ENCODE results near the gene CHST8. TPM values are rescaled to one million over a fixed set of nuclear protein-coding genes. Genes with fewer than 3 reads are reported as not detected.

Gene CHST8
- total RNA-seq, 1 donor from 2014 or later, result 0.07 TPM

DNA sequence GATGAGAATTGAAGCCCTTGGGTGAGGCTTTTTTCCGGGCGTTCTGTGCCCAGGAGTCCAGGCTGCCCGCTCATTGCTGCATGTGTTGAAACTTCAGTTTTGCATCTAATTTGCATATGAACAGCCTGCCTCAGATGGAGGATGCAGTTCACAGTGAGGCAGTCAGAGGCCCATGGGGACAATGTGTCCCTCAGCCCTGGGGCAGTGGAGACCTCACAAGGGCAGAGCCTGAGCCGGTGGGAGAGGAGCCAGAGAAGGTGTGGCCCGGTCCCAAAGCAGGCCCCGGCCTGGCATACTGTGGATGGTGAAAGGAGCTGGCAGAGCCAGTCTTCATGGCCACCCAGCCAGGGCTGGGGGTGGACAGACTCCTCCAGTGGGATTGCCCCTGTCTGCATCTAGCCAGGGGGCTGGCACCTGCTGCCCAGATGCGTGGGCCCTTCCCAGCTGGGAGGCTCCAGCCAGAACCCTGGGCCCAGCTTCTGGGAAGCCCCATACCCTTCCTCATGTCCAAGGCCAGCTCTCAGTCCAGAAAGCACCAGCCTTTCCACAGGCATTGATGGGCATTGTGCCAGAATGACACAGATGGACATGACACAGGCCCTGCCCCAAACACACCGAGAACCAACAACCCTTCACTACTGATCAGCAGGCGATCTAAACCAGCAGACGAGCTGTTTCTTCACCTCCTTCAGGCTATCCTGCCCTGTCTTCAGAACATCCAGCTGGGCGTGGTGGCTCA lies 142.0 kb downstream of the CHST8 start:
- no peak for DNase-seq (ENCODE audit: low read depth, low spot score)

DNA sequence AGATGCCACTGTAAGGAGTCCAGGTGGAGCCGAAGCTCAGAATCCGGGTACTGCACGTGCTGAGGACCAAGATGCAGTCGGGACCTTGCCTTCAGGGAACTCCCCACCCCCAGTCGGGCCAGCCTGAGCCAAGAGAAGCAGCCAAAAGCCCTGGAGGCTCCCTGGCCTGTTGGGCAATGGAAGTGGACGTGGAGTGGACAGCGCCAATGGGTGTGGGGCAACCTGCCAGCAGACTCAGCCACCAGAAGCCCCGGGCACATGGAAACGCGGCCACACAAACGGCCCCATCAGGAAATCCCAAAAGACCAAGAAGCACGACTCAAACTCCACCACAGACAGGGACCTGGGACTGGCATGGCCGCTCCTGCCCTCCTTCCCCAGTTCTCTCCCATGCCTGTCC lies 144.9 kb downstream of the CHST8 start:
- no peak for DNase-seq (ENCODE audit: low read depth, low spot score)

DNA sequence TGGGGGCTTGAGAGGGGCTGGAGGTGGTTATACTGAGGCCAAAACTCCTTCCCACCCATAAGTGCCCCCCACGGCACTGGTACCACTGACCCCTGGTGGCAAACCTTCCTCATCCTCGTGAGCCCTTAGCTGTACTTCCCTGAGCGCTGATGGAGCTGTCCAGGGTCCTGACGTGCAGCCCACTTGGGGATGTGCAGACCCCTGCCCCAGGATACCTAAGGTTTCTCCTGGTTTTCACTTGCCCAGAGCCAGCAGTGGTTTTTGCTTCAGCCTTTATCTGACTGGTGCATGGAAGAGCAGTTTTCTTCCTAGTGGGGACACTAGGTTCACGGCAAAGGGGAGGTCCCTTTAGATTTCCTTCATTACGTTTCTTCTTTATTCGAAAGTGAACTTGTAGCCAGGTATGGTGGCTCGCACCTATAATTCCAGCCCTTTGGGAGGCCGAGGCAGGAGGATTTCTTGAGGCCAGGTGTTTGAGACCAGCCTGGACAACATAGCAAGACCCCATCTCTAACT lies 146.2 kb downstream of the CHST8 start:
- no peak for DNase-seq (ENCODE audit: low read depth, low spot score)

DNA sequence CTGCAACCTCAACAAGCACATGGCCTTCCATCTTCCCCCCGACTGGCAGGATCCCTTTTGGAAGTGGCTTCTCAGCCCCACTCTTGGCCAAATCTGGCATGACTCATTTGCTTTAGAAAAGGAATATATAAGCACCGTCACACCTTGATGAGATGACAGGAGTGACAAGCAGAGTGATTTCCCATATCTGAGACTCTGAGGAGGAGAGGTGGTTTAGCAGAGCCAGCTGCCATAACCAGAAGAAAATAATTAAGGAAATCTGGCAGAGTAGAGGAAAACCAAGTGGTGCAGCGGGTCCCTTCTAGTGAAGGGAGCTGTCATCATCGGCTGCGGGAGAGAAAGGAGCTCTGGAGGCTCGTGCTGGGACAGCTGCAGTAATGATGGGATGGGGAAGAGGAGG lies 147.5 kb downstream of the CHST8 start:
- DNase-seq (ENCODE audit: low read depth, low spot score), result no peak

DNA sequence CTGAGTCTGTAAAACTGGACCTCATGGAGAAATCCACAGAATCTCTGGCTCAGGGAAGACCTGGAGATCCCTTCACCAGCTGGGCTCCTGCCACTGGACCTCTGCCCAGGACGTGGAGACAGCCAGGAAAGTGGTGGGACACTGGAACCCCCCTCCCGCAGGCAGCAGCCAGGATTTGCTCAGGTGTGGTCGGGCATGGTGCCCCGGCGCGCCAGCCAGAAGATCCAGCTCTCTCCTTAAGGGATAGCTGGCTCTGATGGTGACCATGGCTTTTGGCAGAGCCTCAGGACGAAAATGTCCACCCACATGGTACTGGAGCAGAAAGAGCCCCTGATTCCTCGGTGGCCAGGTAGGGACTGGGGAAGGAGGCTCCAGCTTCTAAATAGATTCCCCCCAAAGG lies 148.4 kb downstream of the CHST8 start:
- no peak for DNase-seq (ENCODE audit: low read depth, low spot score)

DNA sequence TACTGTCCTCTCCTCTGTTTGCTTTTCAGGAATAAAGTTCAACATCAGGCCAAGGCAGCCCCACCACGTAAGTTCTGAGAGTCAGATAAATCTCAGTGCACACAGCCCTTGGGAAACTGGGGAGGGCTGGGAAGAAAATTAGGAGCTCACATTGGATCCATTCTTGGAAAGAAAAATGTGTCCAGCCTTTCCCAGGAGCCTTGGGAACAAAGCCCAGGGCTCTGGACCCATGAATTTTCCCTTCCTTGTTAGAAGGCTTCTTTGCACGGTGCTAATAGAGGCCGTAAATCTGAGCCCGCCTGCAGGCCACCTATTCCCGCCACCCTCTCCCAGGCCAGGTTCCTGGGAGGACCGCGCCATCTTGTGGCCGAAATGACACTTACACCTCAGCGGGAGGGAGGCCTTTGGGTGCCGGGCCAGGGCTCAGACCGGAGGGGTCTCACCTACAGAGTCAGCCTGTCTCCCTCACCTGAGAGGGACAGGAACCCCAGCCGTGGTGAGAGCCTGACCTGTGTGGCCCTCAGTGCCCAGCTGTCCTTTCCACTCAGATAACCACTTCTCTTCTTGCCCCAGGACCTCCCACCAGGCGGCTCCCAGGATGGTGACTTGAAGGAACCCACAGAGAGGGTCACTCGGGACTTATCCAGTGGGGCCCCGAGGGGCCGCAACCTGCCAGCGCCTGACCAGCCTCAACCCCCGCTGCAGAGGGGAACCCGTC lies 149.8 kb downstream of the CHST8 start:
- no peak for DNase-seq (ENCODE audit: low read depth, low spot score)

DNA sequence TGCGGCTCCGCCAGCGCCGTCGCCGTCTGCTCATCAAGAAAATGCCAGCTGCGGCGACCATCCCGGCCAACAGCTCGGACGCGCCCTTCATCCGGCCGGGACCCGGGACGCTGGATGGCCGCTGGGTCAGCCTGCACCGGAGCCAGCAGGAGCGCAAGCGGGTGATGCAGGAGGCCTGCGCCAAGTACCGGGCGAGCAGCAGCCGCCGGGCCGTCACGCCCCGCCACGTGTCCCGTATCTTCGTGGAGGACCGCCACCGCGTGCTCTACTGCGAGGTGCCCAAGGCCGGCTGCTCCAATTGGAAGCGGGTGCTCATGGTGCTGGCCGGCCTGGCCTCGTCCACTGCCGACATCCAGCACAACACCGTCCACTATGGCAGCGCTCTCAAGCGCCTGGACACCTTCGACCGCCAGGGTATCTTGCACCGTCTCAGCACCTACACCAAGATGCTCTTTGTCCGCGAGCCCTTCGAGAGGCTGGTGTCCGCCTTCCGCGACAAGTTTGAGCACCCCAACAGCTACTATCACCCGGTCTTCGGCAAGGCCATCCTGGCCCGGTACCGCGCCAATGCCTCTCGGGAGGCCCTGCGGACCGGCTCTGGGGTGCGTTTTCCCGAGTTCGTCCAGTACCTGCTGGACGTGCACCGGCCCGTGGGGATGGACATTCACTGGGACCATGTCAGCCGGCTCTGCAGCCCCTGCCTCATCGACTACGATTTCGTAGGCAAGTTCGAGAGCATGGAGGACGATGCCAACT lies 150.5 kb downstream of the CHST8 start:
- no peak for DNase-seq (ENCODE audit: low read depth, low spot score)

DNA sequence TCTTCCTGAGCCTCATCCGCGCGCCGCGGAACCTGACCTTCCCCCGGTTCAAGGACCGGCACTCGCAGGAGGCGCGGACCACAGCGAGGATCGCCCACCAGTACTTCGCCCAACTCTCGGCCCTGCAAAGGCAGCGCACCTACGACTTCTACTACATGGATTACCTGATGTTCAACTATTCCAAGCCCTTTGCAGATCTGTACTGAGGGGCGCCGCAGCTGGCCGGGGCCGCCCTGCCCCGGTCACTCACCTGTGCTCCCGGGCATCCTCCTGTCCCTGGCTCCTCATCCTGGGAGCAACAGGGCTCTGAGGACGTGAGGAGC lies 151.1 kb downstream of the CHST8 start:
- no peak for DNase-seq (ENCODE audit: low read depth, low spot score)

DNA sequence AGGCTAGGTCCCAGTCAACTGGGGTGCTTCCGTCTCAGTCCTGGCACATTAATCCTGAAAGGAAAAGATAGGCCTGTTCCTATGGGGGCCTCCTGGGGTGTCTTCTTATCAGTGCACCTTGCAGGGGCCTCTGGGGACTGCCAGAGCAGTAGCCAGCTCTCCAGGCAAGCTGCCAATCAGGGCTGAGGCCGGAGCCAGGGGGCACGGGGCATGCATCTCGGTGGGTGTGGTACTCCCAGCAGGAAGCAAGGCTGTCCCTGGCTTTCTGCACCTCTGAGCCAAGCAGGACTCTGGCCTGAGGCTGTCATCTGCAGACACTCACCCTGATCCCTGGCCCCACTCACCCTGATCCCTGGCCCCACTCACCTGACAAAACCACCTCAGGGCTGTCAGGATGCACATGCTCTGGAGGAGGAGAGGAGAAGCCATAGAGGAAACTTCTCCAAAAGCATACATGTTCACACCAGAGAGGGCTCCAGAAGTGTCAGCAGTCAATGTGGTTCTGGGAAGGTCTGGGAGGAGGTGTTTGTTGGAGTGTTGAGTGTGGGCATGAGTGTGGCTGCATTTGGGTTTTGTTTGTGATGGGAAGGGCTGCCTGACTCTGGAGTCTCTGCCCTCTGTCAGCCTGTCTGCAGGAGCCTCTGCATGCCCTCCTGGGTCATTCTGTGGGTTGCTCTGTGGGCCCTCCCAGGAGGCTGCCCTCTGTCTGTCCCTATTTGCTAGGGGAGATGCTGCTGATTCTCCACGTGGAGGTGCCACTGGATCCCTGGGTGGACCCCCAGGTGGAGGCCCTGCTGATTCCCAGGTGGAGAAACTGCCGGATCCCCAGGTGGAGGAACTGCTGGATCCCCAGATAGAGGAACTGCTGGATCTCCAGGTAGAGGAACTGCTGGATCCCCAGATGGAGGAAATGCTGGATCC lies 152.2 kb downstream of the CHST8 start:
- no peak for DNase-seq (ENCODE audit: low read depth, low spot score)

DNA sequence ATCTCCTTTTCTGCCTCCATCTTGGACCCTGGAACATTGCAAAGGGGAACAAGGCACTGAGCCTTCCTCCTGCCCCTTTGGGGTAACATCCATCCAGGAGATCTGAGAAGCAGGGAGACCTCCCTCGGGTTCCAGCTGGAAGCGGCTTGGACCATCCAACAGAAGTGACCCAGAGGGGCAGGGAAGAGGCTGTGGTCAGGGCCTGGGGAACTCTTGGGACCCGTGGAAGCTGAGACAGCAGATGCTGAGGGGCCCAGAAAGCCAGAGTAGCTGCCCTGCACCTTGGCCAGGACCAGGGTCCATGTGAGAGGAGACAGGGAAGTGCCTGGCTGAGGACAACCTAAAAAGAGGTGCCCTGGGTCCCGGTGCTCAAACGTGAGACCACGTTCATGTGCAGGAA lies 153.0 kb downstream of the CHST8 start:
- DNase-seq (ENCODE audit: low read depth, low spot score), result no peak

DNA sequence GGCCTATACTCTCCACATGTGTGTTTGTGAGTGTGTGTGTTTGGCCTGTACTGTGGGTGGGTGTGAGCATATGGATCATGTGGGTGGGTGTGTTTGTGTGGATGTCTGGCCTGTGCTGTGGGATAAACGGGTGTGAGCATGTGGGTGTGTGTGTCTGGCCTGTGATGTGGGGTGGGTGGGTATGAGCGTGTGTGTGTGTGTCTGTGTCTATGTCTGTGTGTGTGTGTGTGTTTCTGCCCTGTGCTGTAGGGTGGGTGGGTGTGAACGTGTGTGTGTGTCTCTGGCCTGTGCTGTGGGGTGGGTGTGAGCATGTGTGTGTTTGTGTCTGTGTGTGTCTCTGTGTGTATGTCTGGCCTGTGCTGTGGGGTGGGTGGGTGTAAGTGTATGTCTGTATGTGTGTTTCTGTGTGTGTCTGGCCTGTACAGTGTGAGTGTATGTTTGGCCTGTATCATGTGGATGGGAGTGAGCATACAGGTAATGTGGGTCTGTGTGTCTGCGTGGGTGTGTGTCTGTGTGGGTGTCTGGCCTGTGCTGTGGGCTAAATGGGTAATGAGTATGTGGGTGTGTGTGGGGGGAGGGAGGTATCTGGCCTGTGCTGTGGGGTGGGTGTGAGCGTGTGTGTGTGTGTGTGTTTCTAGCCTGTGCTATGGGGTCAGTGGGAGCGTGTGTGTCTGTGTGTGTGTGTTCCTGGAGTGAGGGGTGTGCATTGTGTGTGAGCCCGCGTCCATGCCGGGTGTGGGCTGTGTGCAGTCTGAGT lies 154.2 kb downstream of the CHST8 start:
- DNase-seq (ENCODE audit: low read depth, low spot score), result no peak

DNA sequence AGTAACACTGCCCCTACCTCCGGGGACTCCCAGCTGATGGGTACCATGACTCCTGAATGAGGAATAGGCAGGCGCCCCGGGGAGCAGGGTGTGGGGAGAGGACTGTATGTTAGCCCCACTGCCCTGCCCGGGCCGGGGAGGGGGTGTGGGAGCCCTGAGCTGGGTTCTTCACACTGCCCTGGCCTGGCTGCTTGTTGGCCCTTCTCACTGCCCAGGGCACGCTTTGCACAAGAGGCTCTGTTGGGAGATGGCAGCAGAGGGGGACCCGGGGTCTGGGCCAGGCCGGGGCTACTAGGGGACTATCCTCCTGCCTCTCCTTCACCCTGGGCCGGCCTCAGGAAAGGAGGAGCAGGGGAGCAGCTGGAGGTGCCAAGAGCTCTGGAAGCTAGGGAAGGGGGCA lies 155.6 kb downstream of the CHST8 start:
- DNase-seq (ENCODE audit: low read depth, low spot score), result no peak

DNA sequence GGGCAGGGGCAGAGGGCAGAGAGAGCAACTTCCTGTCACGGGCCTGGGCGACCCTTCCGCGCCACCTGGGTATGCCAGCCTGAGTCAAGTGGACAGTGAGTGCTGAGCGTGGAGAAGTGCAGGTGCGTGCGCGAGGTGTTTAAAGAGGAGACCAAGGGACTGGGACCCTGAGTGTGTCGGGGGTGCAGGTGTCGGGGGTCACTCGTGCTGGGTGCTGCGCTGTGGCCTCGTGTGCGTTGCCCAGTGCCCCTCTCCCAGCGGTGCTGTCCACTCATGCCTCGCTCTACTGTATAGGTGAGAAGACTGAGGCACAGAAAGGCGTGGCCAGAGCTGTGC lies 156.0 kb downstream of the CHST8 start:
- no peak for DNase-seq (ENCODE audit: low read depth, low spot score)

DNA sequence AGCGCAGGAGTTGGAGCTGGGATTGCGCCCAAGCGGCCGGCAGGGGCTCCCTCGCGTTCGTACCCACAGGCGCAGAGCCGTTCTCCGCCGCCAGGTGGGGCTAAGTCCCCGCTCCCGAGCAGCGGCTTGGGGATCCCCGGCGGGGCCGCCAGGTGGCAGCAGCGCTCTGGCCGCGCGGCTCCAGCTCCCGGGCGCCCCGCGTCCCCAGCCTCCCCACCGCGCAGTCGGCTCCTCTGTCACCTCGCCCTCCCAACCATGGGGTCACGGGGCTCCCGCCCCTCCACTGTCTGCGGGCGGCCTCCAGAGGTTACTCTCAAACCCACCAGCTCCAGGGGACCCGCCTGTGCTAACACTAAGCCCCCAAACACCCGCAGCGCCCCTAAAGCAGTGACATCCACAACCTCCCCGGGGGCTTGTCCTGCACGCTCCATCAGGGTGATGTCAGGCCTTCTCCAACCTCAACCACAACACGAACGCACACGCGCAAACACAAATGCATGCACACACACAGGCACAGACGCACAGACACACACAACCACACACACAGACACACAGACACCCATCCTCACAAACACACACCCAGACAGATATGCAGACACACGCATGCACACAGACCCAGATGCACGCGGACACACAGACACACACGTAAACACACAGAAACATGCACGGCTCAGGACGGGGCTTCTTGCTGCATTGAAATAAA lies 156.5 kb downstream of the CHST8 start:
- no peak for DNase-seq (ENCODE audit: low read depth, low spot score)

DNA sequence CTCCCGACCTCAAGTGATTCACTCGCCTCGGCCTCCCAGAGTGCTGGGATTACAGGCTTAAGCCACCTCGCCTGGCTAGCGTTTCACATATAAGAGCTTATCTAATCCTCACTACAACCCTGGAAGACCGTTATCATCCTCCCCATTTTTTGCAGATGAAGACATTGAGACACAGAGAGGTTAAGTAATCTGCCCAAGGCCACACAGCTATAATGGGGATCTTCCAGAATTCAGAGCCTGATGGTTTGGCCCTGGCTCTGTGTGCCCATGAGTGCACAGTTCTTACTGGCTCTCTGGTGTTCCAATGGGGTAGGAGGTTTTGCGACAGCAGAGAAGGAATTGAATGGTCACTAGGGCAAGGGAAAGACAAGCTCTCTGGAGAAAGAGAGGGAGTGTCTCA lies 158.1 kb downstream of the CHST8 start:
- no peak for DNase-seq (ENCODE audit: low read depth, low spot score)

DNA sequence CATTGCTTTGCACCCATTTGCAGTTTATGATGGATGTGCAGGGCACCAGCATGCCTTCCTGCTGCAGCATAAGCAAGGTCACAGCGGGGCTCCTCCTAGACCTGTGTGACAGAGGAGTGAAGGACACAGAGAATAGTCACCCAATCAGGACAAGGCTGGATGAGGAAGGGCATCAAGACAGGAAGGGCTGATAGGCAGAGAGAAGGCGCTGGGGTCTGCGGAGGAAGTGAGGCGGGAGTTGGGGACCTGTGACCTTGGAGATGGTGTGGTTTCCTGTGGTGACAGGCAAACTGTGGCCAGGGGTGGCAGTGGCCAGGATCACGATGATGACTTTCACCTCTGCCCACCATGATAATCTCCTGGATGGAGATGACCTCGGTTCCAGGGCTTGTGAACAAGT lies 158.5 kb downstream of the CHST8 start:
- DNase-seq (ENCODE audit: low read depth, low spot score), result no peak

DNA sequence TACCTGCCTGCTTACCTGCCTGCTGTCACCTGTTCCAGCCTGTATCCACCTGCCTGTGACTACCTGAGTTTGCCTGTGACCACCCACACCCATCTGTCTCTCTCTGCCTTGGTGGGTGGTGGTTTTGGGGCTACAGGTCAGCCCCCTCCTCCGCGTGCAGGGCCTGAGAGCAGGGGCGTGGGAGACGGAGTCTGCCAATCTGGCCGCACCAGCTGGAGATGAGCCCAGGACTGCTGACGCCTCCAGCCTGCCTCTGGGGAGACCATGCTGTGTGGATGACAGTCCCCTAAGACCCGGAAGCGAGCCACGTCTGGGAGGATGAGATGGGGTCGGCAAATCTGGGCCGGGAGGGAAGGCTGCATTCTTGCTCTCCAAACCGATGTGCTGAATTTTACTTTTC lies 159.0 kb downstream of the CHST8 start:
- DNase-seq (ENCODE audit: low read depth, low spot score), result no peak

DNA sequence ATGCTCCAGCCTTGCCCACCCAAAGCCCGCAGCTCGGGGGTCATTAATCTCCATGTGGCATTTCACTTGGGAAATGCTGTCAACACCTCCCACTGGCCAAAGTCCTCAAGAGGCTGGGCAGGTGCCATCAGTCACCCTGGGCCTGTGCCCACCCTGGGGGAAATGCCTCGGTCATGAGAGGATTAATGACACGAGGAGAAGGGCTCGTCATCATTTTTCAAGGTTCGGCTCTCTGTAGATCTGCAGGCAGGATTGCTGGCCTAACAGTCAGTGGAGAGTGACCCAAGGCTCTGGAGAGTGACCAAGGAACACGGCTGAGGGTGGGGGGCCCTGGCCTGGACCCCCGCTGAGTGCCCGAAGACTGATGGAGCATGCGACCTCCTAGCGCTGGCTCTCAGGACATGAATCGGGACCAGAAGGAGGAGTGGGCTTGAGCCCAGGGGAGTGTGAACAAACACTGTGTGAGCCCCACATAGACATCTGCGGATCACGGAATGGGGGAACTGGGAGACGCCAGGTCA lies 159.7 kb downstream of the CHST8 start:
- no peak for DNase-seq (ENCODE audit: low read depth, low spot score)

DNA sequence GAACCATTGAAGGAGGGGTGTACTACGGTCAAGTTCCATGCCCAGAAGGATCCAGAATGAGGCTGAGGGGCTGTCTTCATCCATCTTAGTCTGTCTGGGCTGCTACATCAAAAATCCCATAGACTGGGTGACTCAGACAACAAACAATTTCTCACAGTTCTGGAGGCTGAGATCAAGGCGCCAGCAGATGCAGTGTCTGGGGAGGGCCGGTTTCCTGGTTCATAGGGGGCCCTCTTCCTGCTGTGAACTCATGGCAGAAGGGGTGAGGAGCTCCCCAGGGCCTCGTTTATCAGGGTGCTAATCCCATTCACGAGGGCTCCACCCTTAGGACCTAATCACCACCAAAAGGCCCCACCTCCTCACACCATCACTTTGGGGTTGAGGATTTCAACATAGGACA lies 160.2 kb downstream of the CHST8 start:
- DNase-seq (ENCODE audit: low read depth, low spot score), result no peak

DNA sequence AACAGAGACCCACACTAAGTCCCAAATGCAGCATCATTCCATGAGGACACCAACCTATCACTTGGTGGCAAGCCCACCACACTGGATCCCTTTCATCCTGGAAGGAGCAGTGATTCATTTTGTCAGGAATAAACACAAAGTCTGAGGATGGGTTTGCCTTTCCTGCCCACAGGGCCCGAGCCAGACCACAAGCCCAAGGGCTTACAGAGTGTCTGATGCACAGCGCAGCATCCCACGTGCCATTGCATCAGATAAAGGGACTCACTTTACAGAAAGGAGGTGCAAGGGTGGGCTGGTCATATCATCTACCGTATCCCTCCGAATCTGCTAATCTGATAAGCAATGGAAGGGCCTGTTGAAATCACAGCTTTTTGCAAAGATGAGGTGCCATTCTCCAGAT lies 162.7 kb downstream of the CHST8 start:
- no peak for DNase-seq (ENCODE audit: low read depth, low spot score)

Measured in pulmonary artery endothelial cell (primary cell).